GM23338 (cell line): Measurements from ENCODE around the gene CD99L2. TPM values are rescaled to one million over a fixed set of nuclear protein-coding genes. Genes with fewer than 3 reads are reported as not detected.

Experiments used
- ATAC-seq: fragments of 200-7000 bp; cut with Tn5 transposase; 3 replicates; pipeline ENCODE4 v1.9.1; 2020
- DNase-seq: peaks from one replicate; pipeline ENCODE4 v3.0.0-alpha.2; 2015; ENCODE audit warnings: low spot score
- H2AFZ ChIP-seq: fragments of 200-600 bp; sonication (generic); 2 replicates; pipeline ENCODE4 v1.8.0; 2016; ENCODE audit warnings: antibody characterized with exemption, mild to moderate bottlenecking, moderate library complexity
- H3F3A ChIP-seq: fragments of 200-600 bp; sonication (generic); replicated peaks from 2 replicates; pipeline ENCODE4 v1.8.0; 2017; ENCODE audit warnings: antibody characterized with exemption, mixed run types, low read depth
- H3K27ac ChIP-seq: fragments of 200-600 bp; sonication (generic); 2 replicates; pipeline ENCODE4 v1.6.1; 2016; ENCODE audit warnings: low read depth
- H3K27me3 ChIP-seq: fragments of 200-600 bp; sonication (generic); 2 replicates; pipeline ENCODE4 v1.8.0; 2016; ENCODE audit warnings: mild to moderate bottlenecking, mixed run types, moderate library complexity; ENCODE audit not compliant: insufficient read depth
- H3K36me3 ChIP-seq: fragments of 200-600 bp; sonication (generic); 2 replicates; pipeline ENCODE4 v1.8.0; 2016; ENCODE audit warnings: mild to moderate bottlenecking; ENCODE audit not compliant: insufficient read depth
- H3K4me1 ChIP-seq: fragments of 200-600 bp; sonication (generic); 2 replicates; pipeline ENCODE4 v1.8.0; 2016; ENCODE audit warnings: mild to moderate bottlenecking, moderate library complexity; ENCODE audit not compliant: insufficient read depth
- H3K4me2 ChIP-seq: fragments of 200-600 bp; sonication (generic); 2 replicates; pipeline ENCODE4 v1.7.1; 2017; ENCODE audit warnings: mixed run types
- H3K4me3 ChIP-seq: fragments of 200-600 bp; sonication (generic); 2 replicates; pipeline ENCODE4 v1.6.1; 2016; ENCODE audit warnings: mixed run types
- H3K79me2 ChIP-seq: fragments of 200-600 bp; sonication (generic); replicated peaks from 2 replicates; pipeline ENCODE4 v1.8.0; 2017; ENCODE audit warnings: mild to moderate bottlenecking; ENCODE audit not compliant: insufficient read depth
- H3K9me2 ChIP-seq: fragments of 200-600 bp; sonication (generic); 2 replicates; pipeline ENCODE4 v1.8.0; 2017; ENCODE audit not compliant: insufficient read depth
- H4K20me1 ChIP-seq: fragments of 200-600 bp; sonication (generic); replicated peaks from 2 replicates; pipeline ENCODE4 v1.8.0; 2017; ENCODE audit warnings: mild to moderate bottlenecking; ENCODE audit not compliant: insufficient read depth
- H3K27ac Mint-ChIP-seq: 2 replicates; pipeline ENCODE4 v1.8.0; 2020; ENCODE audit warnings: inconsistent platforms, mild to moderate bottlenecking, moderate library complexity, mixed read lengths
- H3K27me3 Mint-ChIP-seq: 3 replicates; pipeline ENCODE4 v1.8.0; 2022; ENCODE audit warnings: low read depth, mild to moderate bottlenecking, moderate library complexity, mixed read lengths, inconsistent platforms; ENCODE audit not compliant: insufficient read depth, poor library complexity
- H3K36me3 Mint-ChIP-seq: 3 replicates; pipeline ENCODE4 v1.8.0; 2021; ENCODE audit warnings: low read depth, mild to moderate bottlenecking, inconsistent platforms, moderate library complexity, mixed read lengths
- H3K4me1 Mint-ChIP-seq: 3 replicates; pipeline ENCODE4 v1.8.0; 2020; ENCODE audit warnings: mild to moderate bottlenecking, inconsistent platforms, mixed read lengths
- H3K4me3 Mint-ChIP-seq: 3 replicates; pipeline ENCODE4 v1.8.0; 2021; ENCODE audit warnings: moderate library complexity, mild to moderate bottlenecking, inconsistent platforms, mixed read lengths
- H3K9me3 Mint-ChIP-seq: 3 replicates; pipeline ENCODE4 v1.8.0; 2020; ENCODE audit warnings: moderate library complexity, mild to moderate bottlenecking, inconsistent platforms, mixed read lengths
- CREB1 ChIP-seq: fragments of 250-450 bp; sonication (Bioruptor Pico); IDR thresholded peaks from 2 replicates; pipeline ENCODE4 v1.5.0; 2020; ENCODE audit warnings: low read depth, mild to moderate bottlenecking, moderate library complexity
- CTCF ChIP-seq, 2 experiments: fragments of 200-600 bp in 1 of 2; sonication (generic) in 1 of 2; conservative IDR thresholded peaks; 2 replicates each; pipeline versions ENCODE4 v1.5.1 to v1.6.1; 2016 to 2017; ENCODE audit warnings: antibody characterized with exemption in 2 of 2, low read depth in 2 of 2, mild to moderate bottlenecking in 2 of 2, moderate library complexity in 1 of 2
- ETS1 ChIP-seq: IDR thresholded peaks from 2 replicates; pipeline ENCODE4 v1.6.1; 2016; ENCODE audit warnings: antibody characterized with exemption
- EZH2 ChIP-seq: fragments of 200-600 bp; sonication (generic); IDR thresholded peaks from one replicate; pipeline ENCODE4 v1.8.0; 2017; ENCODE audit warnings: antibody characterized with exemption, mild to moderate bottlenecking, low read depth; ENCODE audit not compliant: unreplicated experiment
- EZH2phosphoT487 ChIP-seq: fragments of 200-600 bp; sonication (generic); IDR thresholded peaks from one replicate; pipeline ENCODE4 v1.8.1; 2018; ENCODE audit warnings: antibody characterized with exemption; ENCODE audit not compliant: unreplicated experiment
- JUNB ChIP-seq: IDR thresholded peaks from one replicate; pipeline ENCODE4 v1.6.1; 2016; ENCODE audit warnings: antibody characterized with exemption; ENCODE audit not compliant: unreplicated experiment
- NANOG ChIP-seq: IDR thresholded peaks from 2 replicates; pipeline ENCODE4 v1.6.1; 2016; ENCODE audit warnings: antibody characterized with exemption, borderline replicate concordance
- POLR2AphosphoS5 ChIP-seq: IDR thresholded peaks from 2 replicates; pipeline ENCODE4 v1.6.1; 2016; ENCODE audit warnings: antibody characterized with exemption, low read depth
- REST ChIP-seq: IDR thresholded peaks from one replicate; pipeline ENCODE4 v1.6.1; 2018; ENCODE audit warnings: antibody characterized with exemption; ENCODE audit not compliant: unreplicated experiment
- STAT1 ChIP-seq: IDR thresholded peaks from one replicate; pipeline ENCODE4 v1.6.1; 2016; ENCODE audit warnings: antibody characterized with exemption; ENCODE audit not compliant: unreplicated experiment
- ZNF114 ChIP-seq: fragments of 250-450 bp; sonication (Bioruptor Pico); IDR thresholded peaks from 2 replicates; pipeline ENCODE4 v1.5.0; 2020; ENCODE audit warnings: mild to moderate bottlenecking, moderate library complexity
- ZNF331 ChIP-seq: fragments of 250-450 bp; sonication (Bioruptor Pico); IDR thresholded peaks from 2 replicates; pipeline ENCODE4 v1.5.0; 2020; ENCODE audit warnings: low read depth, mild to moderate bottlenecking, moderate library complexity
- ZNF462 ChIP-seq: fragments of 250-450 bp; sonication (Bioruptor Pico); IDR thresholded peaks from 2 replicates; pipeline ENCODE4 v1.5.0; 2020; ENCODE audit warnings: mild to moderate bottlenecking, moderate library complexity
- polyA plus RNA-seq: library from polyadenylated mRNA; unstranded; fragments of >200 nt; fragmentation: Nextera tagmentation; extraction: Ambion mirVana; gene quantifications from 2 replicates; pipeline ENCODE4 v1.2.1, GENCODE V29; 2016
- total RNA-seq: library from RNA; depleted of rRNA; stranded (reverse); fragments of >200 nt; shearing (Covaris generic); gene quantifications from 2 replicates; pipeline ENCODE4 v1.2.3, GENCODE V29; 2014

Gene CD99L2
- total and polyA plus RNA-seq, 2 experiments from 2014 or later = 2.6 to 6.4 TPM

- Histone ChIP-seq H2AFZ (no peak overlapping the region), H3K27me3 (no peaks in the 10 kb centered on the region), H3F3A (no peaks in the 10 kb centered on the region), H3K27ac (no peak overlapping the region), H3K4me3 (no peak overlapping the region), H3K4me1 (peaks cover 2% of the 10 kb centered on the region; the same call in 1 of the 2 replicates), H3K9me2 (no peaks in the 10 kb centered on the region), H4K20me1 (no peaks in the 10 kb centered on the region), H3K36me3 (no peaks in the 10 kb centered on the region), H3K4me2 (no peak overlapping the region), H3K79me2 (no peaks in the 10 kb centered on the region)
- Mint-ChIP-seq H3K4me3 (no peak overlapping the region), H3K27ac (no peak overlapping the region), H3K27me3 (peaks cover 6% of the 10 kb centered on the region), H3K4me1 (peaks cover 18% of the 10 kb centered on the region), H3K36me3 (no peaks in the 10 kb centered on the region; the same call in 2 of the 3 replicates), H3K9me3 (no peaks in the 10 kb centered on the region; the same call in 2 of the 3 replicates)
- TF ChIP-seq ZNF114 (CRISPR knock-in tag) = no peak
- TF ChIP-seq NANOG = no peak
- no peak for TF ChIP-seq EZH2phosphoT487
- TF ChIP-seq POLR2AphosphoS5 = no peak
- TF ChIP-seq ZNF462 (CRISPR knock-in tag) = no peak
- TF ChIP-seq JUNB = no peak
- TF ChIP-seq CTCF (conservative IDR thresholded peaks at IDR 0.05; ENCODE audit: low read depth in 2 of 2) = no peak
- TF ChIP-seq CREB1 (CRISPR knock-in tag) = no peak
- TF ChIP-seq EZH2 = no peak
- no peak for TF ChIP-seq REST
- no peak for TF ChIP-seq ETS1
- TF ChIP-seq STAT1 = no peak
- no peak for TF ChIP-seq ZNF331
- no peak for DNase-seq
- no peak for ATAC-seq
These were observed 130.9 kb downstream of the CD99L2 start for GRCh38 chrX:150767475-150768131.
